GM19397 (cell line): ENCODE measurements around the gene GFRA1.

Experiments
- ATAC-seq: cut with Tn5 transposase; IDR thresholded peaks from one replicate; pipeline ENCODE4 v1.9.1; 2021; ENCODE audit warnings: mild to moderate bottlenecking, moderate library complexity; ENCODE audit not compliant: unreplicated experiment

GFRA1 gene

GRCh38 chr10:116245156-116245555, 27.9 kb downstream of the GFRA1 start:
- no peak for ATAC-seq

GRCh38 chr10:116241642-116242410, 31.2 kb downstream of the GFRA1 start:
- ATAC-seq = no peak

- ATAC-seq = no peak
Measured at GRCh38 chr10:116241085-116241484, 31.9 kb downstream of the GFRA1 start.

- no peak for ATAC-seq
Measured at GRCh38 chr10:116240157-116240950, 32.7 kb downstream of the GFRA1 start.

GRCh38 chr10:116239229-116239628, 33.8 kb downstream of the GFRA1 start:
- no peak for ATAC-seq

- no peak for ATAC-seq
Measured at GRCh38 chr10:116237970-116238369, 35.0 kb downstream of the GFRA1 start.

- ATAC-seq = no peak
Measured at GRCh38 chr10:116237260-116237659, 35.7 kb downstream of the GFRA1 start.

- no peak for ATAC-seq
Measured at GRCh38 chr10:116233230-116233629, 39.8 kb downstream of the GFRA1 start.

- ATAC-seq = no peak
Measured at GRCh38 chr10:116232613-116233012, 40.4 kb downstream of the GFRA1 start.

GRCh38 chr10:116226766-116227165, 46.2 kb downstream of the GFRA1 start:
- no peak for ATAC-seq

- no peak for ATAC-seq
Measured at GRCh38 chr10:116226053-116226452, 47.0 kb downstream of the GFRA1 start.

- no peak for ATAC-seq
Measured at GRCh38 chr10:116223289-116223688, 49.7 kb downstream of the GFRA1 start.

GRCh38 chr10:116221053-116221452, 52.0 kb downstream of the GFRA1 start:
- no peak for ATAC-seq

- no peak for ATAC-seq
Measured at GRCh38 chr10:116216676-116217075, 56.3 kb downstream of the GFRA1 start.

- no peak for ATAC-seq
Measured at GRCh38 chr10:116215651-116216050, 57.4 kb downstream of the GFRA1 start.

- no peak for ATAC-seq
Measured at GRCh38 chr10:116211682-116212081, 61.3 kb downstream of the GFRA1 start.

GRCh38 chr10:116210588-116211346, 62.2 kb downstream of the GFRA1 start:
- ATAC-seq = no peak

- ATAC-seq = no peak
Measured at GRCh38 chr10:116209781-116210180, 63.2 kb downstream of the GFRA1 start.

GRCh38 chr10:116208956-116209567, 63.9 kb downstream of the GFRA1 start:
- no peak for ATAC-seq

- no peak for ATAC-seq
Measured at GRCh38 chr10:116207690-116208089, 65.3 kb downstream of the GFRA1 start.

- no peak for ATAC-seq
Measured at GRCh38 chr10:116203661-116204060, 69.3 kb downstream of the GFRA1 start.
